DOHH2 (cell line): ENCODE results near the gene TNFRSF19.

Experiments used
- H3F3A ChIP-seq: fragments of 200-600 bp; sonication (generic), shearing (Covaris generic); 2 replicates; pipeline ENCODE4 v1.6.0; 2016; ENCODE audit warnings: antibody characterized with exemption, mild to moderate bottlenecking; ENCODE audit not compliant: control insufficient read depth, insufficient read depth
- H3K27ac ChIP-seq: fragments of 200-600 bp; sonication (generic); 2 replicates; pipeline ENCODE4 v1.5.1; 2014; ENCODE audit warnings: low read depth, mild to moderate bottlenecking, low read length, moderate library complexity
- H3K27me3 ChIP-seq: fragments of 200-600 bp; sonication (generic); 2 replicates; pipeline ENCODE4 v1.6.1; 2014; ENCODE audit warnings: mild to moderate bottlenecking, low read length, mixed read lengths; ENCODE audit not compliant: control insufficient read depth
- H3K36me3 ChIP-seq: fragments of 200-600 bp; sonication (generic); 2 replicates; pipeline ENCODE4 v1.6.1; 2014; ENCODE audit warnings: mild to moderate bottlenecking, low read length, moderate library complexity, mixed read lengths; ENCODE audit not compliant: control insufficient read depth
- H3K4me1 ChIP-seq: fragments of 200-600 bp; sonication (generic); 2 replicates; pipeline ENCODE4 v1.6.1; 2014; ENCODE audit warnings: mild to moderate bottlenecking, low read length, mixed read lengths; ENCODE audit not compliant: control insufficient read depth
- H3K4me2 ChIP-seq: fragments of 200-600 bp; sonication (generic); 2 replicates; pipeline ENCODE4 v1.6.0; 2014; ENCODE audit warnings: mild to moderate bottlenecking, low read length, moderate library complexity
- H3K4me3 ChIP-seq: fragments of 200-600 bp; sonication (generic); 2 replicates; pipeline ENCODE4 v1.5.1; 2014; ENCODE audit warnings: mild to moderate bottlenecking, low read length, mixed read lengths
- H3K79me2 ChIP-seq: fragments of 200-600 bp; sonication (generic); 2 replicates; pipeline ENCODE4 v1.6.1; 2014; ENCODE audit warnings: mild to moderate bottlenecking, low read length, mixed read lengths; ENCODE audit not compliant: control insufficient read depth
- H3K9me2 ChIP-seq: fragments of 200-600 bp; sonication (generic); replicated peaks from 2 replicates; pipeline ENCODE4 v1.6.1; 2014; ENCODE audit warnings: mild to moderate bottlenecking, low read length, mixed read lengths; ENCODE audit not compliant: control insufficient read depth
- H3K9me3 ChIP-seq: fragments of 200-600 bp; sonication (generic); 2 replicates; pipeline ENCODE4 v1.6.1; 2014; ENCODE audit warnings: antibody characterized with exemption, low read length, mixed read lengths; ENCODE audit not compliant: control insufficient read depth, insufficient read depth
- H4K20me1 ChIP-seq: fragments of 200-600 bp; sonication (generic); 2 replicates; pipeline ENCODE4 v1.6.0; 2014; ENCODE audit warnings: low read depth, mild to moderate bottlenecking, antibody characterized with exemption, low read length, moderate library complexity; ENCODE audit not compliant: control insufficient read depth, insufficient read depth
- CTCF ChIP-seq: fragments of 200-600 bp; sonication (generic); IDR thresholded peaks from one replicate; pipeline ENCODE4 v1.5.1; 2014; ENCODE audit warnings: antibody characterized with exemption, mild to moderate bottlenecking, low read depth, low read length; ENCODE audit not compliant: poor library complexity, severe bottlenecking
- EZH2phosphoT487 ChIP-seq: fragments of 200-600 bp; sonication (generic); IDR thresholded peaks from 2 replicates; pipeline ENCODE4 v1.6.1; 2017; ENCODE audit warnings: borderline replicate concordance, mild to moderate bottlenecking, antibody characterized with exemption, low read length, moderate library complexity, mixed read lengths

Gene TNFRSF19

GRCh38 chr13:23549724-23550123 is 20.5 kb upstream of the TNFRSF19 start:
- no peaks in the 10 kb centered on the region for H3K79me2 ChIP-seq
- H3K4me1 ChIP-seq, result no peaks in the 10 kb centered on the region
- no peaks in the 10 kb centered on the region for H3K9me3 ChIP-seq
- TF ChIP-seq EZH2phosphoT487, result no peak
- no peak for TF ChIP-seq CTCF
- H3K9me2 ChIP-seq, result no peaks in the 10 kb centered on the region
- no peaks in the 10 kb centered on the region for H3F3A ChIP-seq
- no peak overlapping the region for H3K4me3 ChIP-seq
- H4K20me1 ChIP-seq, result no peaks in the 10 kb centered on the region
- H3K27me3 ChIP-seq, result no peaks in the 10 kb centered on the region
- no peak overlapping the region for H3K27ac ChIP-seq
- no peaks in the 10 kb centered on the region for H3K36me3 ChIP-seq
- no peak overlapping the region for H3K4me2 ChIP-seq

- Histone ChIP-seq H3K4me1 (no peaks in the 10 kb centered on the region), H3K27me3 (no peaks in the 10 kb centered on the region), H3K4me2 (no peak overlapping the region), H3K36me3 (no peaks in the 10 kb centered on the region), H3K79me2 (no peaks in the 10 kb centered on the region), H3F3A (no peaks in the 10 kb centered on the region), H3K9me2 (no peaks in the 10 kb centered on the region), H3K27ac (no peak overlapping the region), H3K4me3 (no peak overlapping the region), H4K20me1 (no peaks in the 10 kb centered on the region), H3K9me3 (no peaks in the 10 kb centered on the region)
- TF ChIP-seq EZH2phosphoT487, result no peak
- no peak for TF ChIP-seq CTCF
Observed at GRCh38 chr13:23550163-23550562, 20.0 kb upstream of the TNFRSF19 start.

GRCh38 chr13:23551213-23552008 is 18.8 kb upstream of the TNFRSF19 start:
- Histone ChIP-seq H3K9me3 (no peaks in the 10 kb centered on the region), H3K4me3 (no peak overlapping the region), H3K27ac (no peak overlapping the region), H3K27me3 (no peaks in the 10 kb centered on the region), H3F3A (no peaks in the 10 kb centered on the region), H3K9me2 (no peaks in the 10 kb centered on the region), H3K79me2 (no peaks in the 10 kb centered on the region), H4K20me1 (no peaks in the 10 kb centered on the region), H3K4me2 (no peak overlapping the region), H3K4me1 (no peaks in the 10 kb centered on the region), H3K36me3 (no peaks in the 10 kb centered on the region)
- TF ChIP-seq EZH2phosphoT487 (no peak), CTCF (no peak)
